Measurements from ENCODE around the gene TMIGD1.
"Not testable (repeated sequence)": the region's sequence is repeated elsewhere in the genome, so short reads cannot be mapped to it uniquely, and the experiment has no call there.

Gene TMIGD1

GRCh38 chr17:30358055-30358760 lies 24.4 kb upstream of the TMIGD1 start:
- DNase-seq (ENCODE audit: low spot score): no peak

GRCh38 chr17:30357476-30357875 lies 23.6 kb upstream of the TMIGD1 start:
- DNase-seq (ENCODE audit: low spot score): no peak

- DNase-seq (ENCODE audit: low spot score): no peak
Observed at GRCh38 chr17:30354701-30355100, 20.8 kb upstream of the TMIGD1 start.

GRCh38 chr17:30352240-30352814 lies 18.5 kb upstream of the TMIGD1 start:
- no peak for DNase-seq (ENCODE audit: low spot score)

GRCh38 chr17:30351735-30352134 lies 17.9 kb upstream of the TMIGD1 start:
- no peak for DNase-seq (ENCODE audit: low spot score)

- not testable (repeated sequence) for DNase-seq (ENCODE audit: low spot score)
Observed at GRCh38 chr17:30351263-30351662, 17.4 kb upstream of the TMIGD1 start.

GRCh38 chr17:30349252-30349651 lies 15.4 kb upstream of the TMIGD1 start:
- no peak for DNase-seq (ENCODE audit: low spot score)

GRCh38 chr17:30347488-30347887 lies 13.6 kb upstream of the TMIGD1 start:
- no peak for DNase-seq (ENCODE audit: low spot score)

- no peak for DNase-seq (ENCODE audit: low spot score)
Observed at GRCh38 chr17:30346221-30346795, 12.5 kb upstream of the TMIGD1 start.

- DNase-seq (ENCODE audit: low spot score): no peak
Observed at GRCh38 chr17:30345527-30346075, 11.7 kb upstream of the TMIGD1 start.

- no peak for DNase-seq (ENCODE audit: low spot score)
Observed at GRCh38 chr17:30345089-30345433, 11.2 kb upstream of the TMIGD1 start.

- DNase-seq (ENCODE audit: low spot score): peak; percentile 97
Observed at GRCh38 chr17:30344283-30345088, 10.6 kb upstream of the TMIGD1 start.

GRCh38 chr17:30343796-30344195 lies 9.9 kb upstream of the TMIGD1 start:
- no peak for DNase-seq (ENCODE audit: low spot score)

GRCh38 chr17:30343244-30343643 lies 9.4 kb upstream of the TMIGD1 start:
- not testable (repeated sequence) for DNase-seq (ENCODE audit: low spot score)

- no peak for DNase-seq (ENCODE audit: low spot score)
Observed at GRCh38 chr17:30341703-30342249, 7.9 kb upstream of the TMIGD1 start.

GRCh38 chr17:30340801-30341356 lies 7.0 kb upstream of the TMIGD1 start:
- DNase-seq (ENCODE audit: low spot score): no peak

- no peak for DNase-seq (ENCODE audit: low spot score)
Observed at GRCh38 chr17:30339086-30339485, 5.2 kb upstream of the TMIGD1 start.

- no peak for DNase-seq (ENCODE audit: low spot score)
Observed at GRCh38 chr17:30337393-30337999, 3.6 kb upstream of the TMIGD1 start.

GRCh38 chr17:30336369-30337171 lies 2.7 kb upstream of the TMIGD1 start:
- DNase-seq (ENCODE audit: low spot score): no peak

GRCh38 chr17:30334421-30334820 lies 564 bp upstream of the TMIGD1 start:
- no peak for DNase-seq (ENCODE audit: low spot score)
